IMR-90 (cell line): ENCODE measurements around the gene LAPTM5. TPM values are rescaled to one million over a fixed set of nuclear protein-coding genes. Genes with fewer than 3 reads are reported as not detected.

Experiments used
- ATAC-seq: fragments of 200-7000 bp; cut with Tn5 transposase; 2 replicates; pipeline ENCODE4 v1.9.1; 2020; ENCODE audit warnings: low read depth, mild to moderate bottlenecking, moderate library complexity
- BruUV-seq: library from RNA; stranded (reverse); fragments of 400-500 nt; replicated peaks from 2 replicates; lab custom pipeline; 2021; lab: Mats Ljungman, UMichigan
- CTCF ChIA-PET: fragments of 300-600 bp; formaldehyde crosslinking; extraction: SDS; loops from one replicate; lab custom pipeline; 2021; ENCODE audit warnings: antibody characterized with exemption; lab: Yijun Ruan, JAX
- POLR2A ChIA-PET: fragments of 300-600 bp; sonication (Branson Sonifier 250); formaldehyde crosslinking; loops from one replicate; lab custom pipeline; 2022; ENCODE audit warnings: antibody characterized with exemption; ENCODE audit not compliant: unreplicated experiment; lab: Charles Lee
- DNase-seq: peaks from one replicate; pipeline ENCODE4 v3.0.0; 2013
- H2AFZ ChIP-seq: replicated peaks from 2 replicates; pipeline ENCODE3; 2013; ENCODE audit warnings: low read length, mild to moderate bottlenecking; ENCODE audit not compliant: poor library complexity
- H2AK5ac ChIP-seq: 2 replicates; pipeline ENCODE4 v1.6.1; 2013; ENCODE audit warnings: low read depth, low read length, inconsistent platforms
- H2AK9ac ChIP-seq: replicated peaks from 2 replicates; pipeline ENCODE3; 2013; ENCODE audit warnings: mild to moderate bottlenecking, low read depth, low read length, moderate library complexity; ENCODE audit not compliant: poor library complexity
- H2BK120ac ChIP-seq: 2 replicates; pipeline ENCODE4 v1.6.1; 2013; ENCODE audit warnings: low read depth, low read length, inconsistent platforms
- H2BK15ac ChIP-seq: 3 replicates; pipeline ENCODE4 v1.6.1; 2013; ENCODE audit warnings: low read depth, low read length, inconsistent platforms
- H2BK20ac ChIP-seq: 2 replicates; pipeline ENCODE4 v1.6.1; 2013; ENCODE audit warnings: low read depth, mild to moderate bottlenecking, inconsistent platforms, low read length, moderate library complexity
- H2BK5ac ChIP-seq: 2 replicates; pipeline ENCODE4 v1.6.1; 2013; ENCODE audit warnings: mild to moderate bottlenecking, low read depth, low read length, inconsistent platforms; ENCODE audit not compliant: poor library complexity, severe bottlenecking
- H3K14ac ChIP-seq: replicated peaks from 2 replicates; pipeline ENCODE4 v1.6.1; 2013; ENCODE audit warnings: low read depth, low read length, inconsistent platforms
- H3K18ac ChIP-seq: 2 replicates; pipeline ENCODE4 v1.6.1; 2013; ENCODE audit warnings: low read depth, low read length, control low read depth
- H3K23ac ChIP-seq: 2 replicates; pipeline ENCODE4 v1.6.1; 2013; ENCODE audit warnings: low read depth, low read length, inconsistent platforms
- H3K27ac ChIP-seq: 2 replicates; pipeline ENCODE4 v1.5.1; 2013; ENCODE audit warnings: mild to moderate bottlenecking, control low read depth, low read length; ENCODE audit not compliant: insufficient read depth
- H3K27me3 ChIP-seq: 2 replicates; pipeline ENCODE4 v1.6.1; 2013; ENCODE audit warnings: low read length; ENCODE audit not compliant: control insufficient read depth, insufficient read depth
- H3K36me3 ChIP-seq: 2 replicates; pipeline ENCODE4 v1.6.1; 2013; ENCODE audit warnings: low read length, mixed read lengths; ENCODE audit not compliant: control insufficient read depth, insufficient read depth
- H3K4ac ChIP-seq: 2 replicates; pipeline ENCODE4 v1.6.1; 2013; ENCODE audit warnings: low read depth, low read length, inconsistent platforms
- H3K4me1 ChIP-seq: 2 replicates; pipeline ENCODE4 v1.6.1; 2013; ENCODE audit warnings: low read length, mixed read lengths; ENCODE audit not compliant: control insufficient read depth, insufficient read depth
- H3K4me2 ChIP-seq: 2 replicates; pipeline ENCODE4 v1.6.1; 2013; ENCODE audit warnings: low read depth, mild to moderate bottlenecking, control low read depth, low read length, moderate library complexity
- H3K4me3 ChIP-seq: 2 replicates; pipeline ENCODE4 v1.5.1; 2013; ENCODE audit warnings: low read depth, mild to moderate bottlenecking, control low read depth, low read length, moderate library complexity; ENCODE audit not compliant: insufficient read depth
- H3K56ac ChIP-seq: 2 replicates; pipeline ENCODE4 v1.6.1; 2013; ENCODE audit warnings: low read length, inconsistent platforms; ENCODE audit not compliant: insufficient read depth; ENCODE audit errors: extremely low read depth
- H3K79me1 ChIP-seq, 2 experiments: 2 replicates each; pipeline ENCODE4 v1.6.1; 2013; ENCODE audit warnings: low read length in 2 of 2, inconsistent platforms in 1 of 2, low read depth in 1 of 2
- H3K9ac ChIP-seq: 2 replicates; pipeline ENCODE4 v1.6.1; 2013; ENCODE audit warnings: low read depth, low read length, control low read depth
- H3K9me1 ChIP-seq: 2 replicates; pipeline ENCODE4 v1.6.1; 2013; ENCODE audit warnings: low read length, inconsistent platforms; ENCODE audit not compliant: insufficient read depth
- H3K9me3 ChIP-seq: 2 replicates; pipeline ENCODE4 v1.6.1; 2013; ENCODE audit warnings: low read length; ENCODE audit not compliant: control insufficient read depth, insufficient read depth
- H4K20me1 ChIP-seq: 2 replicates; pipeline ENCODE4 v1.6.1; 2013; ENCODE audit warnings: low read length, inconsistent platforms; ENCODE audit not compliant: insufficient read depth
- H4K5ac ChIP-seq: 2 replicates; pipeline ENCODE4 v1.6.1; 2013; ENCODE audit warnings: mild to moderate bottlenecking, low read depth, low read length, control low read depth
- H4K8ac ChIP-seq, 2 experiments: 2 replicates each; pipeline ENCODE4 v1.6.1; 2013; ENCODE audit warnings: low read depth in 2 of 2, low read length in 2 of 2, control low read depth in 1 of 2, inconsistent platforms in 1 of 2
- H4K91ac ChIP-seq: 2 replicates; pipeline ENCODE4 v1.6.1; 2013; ENCODE audit warnings: low read depth, low read length, inconsistent platforms; ENCODE audit not compliant: insufficient read depth
- BHLHE40 ChIP-seq: fragments of 150-350 bp; IDR thresholded peaks from 2 replicates; pipeline ENCODE4 v1.6.1; 2016; ENCODE audit warnings: mild to moderate bottlenecking, low read depth, low read length
- MAFK ChIP-seq: IDR thresholded peaks from 2 replicates; pipeline ENCODE4 v1.6.1; 2012; ENCODE audit warnings: low read depth, low read length, improper control_type of control experiment
- MXI1 ChIP-seq: IDR thresholded peaks from 2 replicates; pipeline ENCODE4 v1.6.1; 2012; ENCODE audit warnings: low read depth, mild to moderate bottlenecking, low read length, moderate library complexity, borderline replicate concordance
- NFE2L2 ChIP-seq: fragments of 150-350 bp; IDR thresholded peaks from 2 replicates; pipeline ENCODE4 v1.6.1; 2016; ENCODE audit warnings: low read depth, mild to moderate bottlenecking, low read length
- RAD21 ChIP-seq: IDR thresholded peaks from 2 replicates; pipeline ENCODE4 v1.6.1; 2012; ENCODE audit warnings: low read length, improper control_type of control experiment
- RCOR1 ChIP-seq: IDR thresholded peaks from 2 replicates; pipeline ENCODE4 v1.6.1; 2012; ENCODE audit warnings: mild to moderate bottlenecking, low read length, improper control_type of control experiment; ENCODE audit not compliant: insufficient replicate concordance
- WGBS, 2 experiments: methylation state at CpG; one replicate each; pipeline versions ENCODE4 v1.1.5 to v1.1.7; 2013; ENCODE audit warnings: missing lambda C conversion rate in 2 of 2; ENCODE audit not compliant: insufficient read length in 1 of 2; ENCODE audit errors: extremely low coverage in 2 of 2; 5-methylcytosine and 5-hydroxymethylcytosine counted together
- dilution Hi-C: fragments of 300-500 bp; cut with HindIII; formaldehyde crosslinking; loops from one replicate; pipeline ENCODE4 v1.14.3; 2018; ENCODE audit warnings: low sequenced_read_pairs; ENCODE audit not compliant: unreplicated experiment
- in situ Hi-C: fragments of 300-500 bp; cut with MboI; formaldehyde crosslinking; loops from 3 replicates; pipeline ENCODE4 v1.14.3; 2019; ENCODE audit warnings: low sequenced_read_pairs, inconsistent platforms, mixed read lengths
- intact Hi-C: fragments of 100-400 bp; cut with micrococcal nuclease; formaldehyde crosslinking; loops from 2 replicates; pipeline ENCODE4 v1.10.0; 2022
- polyA plus RNA-seq, 3 experiments: library from polyadenylated mRNA; depleted of rRNA; stranded (reverse); fragments of >200 nt; gene quantifications; 2 replicates each; pipeline ENCODE4 v1.2.3, GENCODE V29; 2012; ENCODE audit warnings: low replicate concordance in 1 of 3
- total RNA-seq: library from RNA; depleted of rRNA; stranded (reverse); fragments of >200 nt; gene quantifications from 2 replicates; pipeline ENCODE4 v1.2.3, GENCODE V29; 2012
- TF ChIP-seq, protein P1 (sequence below): conservative IDR thresholded peaks from 2 replicates; pipeline ENCODE4 v1.5.1; 2012; ENCODE audit warnings: mild to moderate bottlenecking, low read depth, low read length, improper control_type of control experiment

LAPTM5 gene
- total and polyA plus RNA-seq, 2 of the 4 experiments (the other 2 are of a cell fraction) = 0.09 TPM; not detected in 1

DNA sequence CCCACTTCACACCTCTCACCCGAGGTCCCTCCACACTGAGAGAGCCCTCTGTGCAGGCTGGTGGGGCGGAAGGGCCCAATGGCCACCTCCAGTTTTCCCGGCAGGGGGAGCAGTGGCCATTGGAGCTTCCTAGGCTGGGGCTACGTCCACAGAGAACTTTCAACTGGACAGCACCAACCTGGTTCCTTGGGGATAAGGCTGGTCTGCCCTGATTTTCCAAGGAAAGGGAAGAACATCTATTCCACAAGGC, 20.3 kb upstream of the LAPTM5 start:
- dilution Hi-C loops (no loop called here), in situ Hi-C loops (no loop called here), intact Hi-C loops (loop anchor here (2.0 kb wide), 1 partner anchor 51 kb away; no protein-coding TSS in a partner anchor)
- Histone ChIP-seq H3K4ac (no peak overlapping the region), H4K20me1 (no peaks in the 10 kb centered on the region), H3K27ac (no peak overlapping the region), H2AFZ (peak overlapping the region; percentile 14), H3K9ac (no peak overlapping the region), H2BK20ac (no peak overlapping the region), H3K4me3 (no peak overlapping the region), H3K36me3 (no peaks in the 10 kb centered on the region), H4K8ac (no peak overlapping the region), H3K14ac (no peak overlapping the region), H2BK15ac (no peak overlapping the region), H2BK5ac (no peak overlapping the region), H3K27me3 (peaks cover 7% of the 10 kb centered on the region), H2AK5ac (no peak overlapping the region; the same call in 1 of the 2 replicates), H2AK9ac (peak overlapping the region; percentile 58), H3K79me1 (no peaks in the 10 kb centered on the region), H3K23ac (no peak overlapping the region), H2BK120ac (no peak overlapping the region), H3K4me1 (no peaks in the 10 kb centered on the region), H3K9me3 (no peaks in the 10 kb centered on the region), H3K9me1 (no peaks in the 10 kb centered on the region), H4K5ac (no peak overlapping the region), H4K91ac (no peak overlapping the region), H3K18ac (no peak overlapping the region), H3K4me2 (no peak overlapping the region), H3K56ac (no peak overlapping the region)
- ATAC-seq (no peak), DNase-seq (no peak)
- ChIA-PET CTCF (interaction anchor here (1.3 to 2.7 kb wide), 3 partner anchors 48 to 58 kb away, joined by 3 to 44 read pairs (median 30); no protein-coding TSS in a partner anchor), POLR2A (no interaction called here)
- 75% methylated on average over 1 of the region's 4 CpGs; no CpG with 5 or more reads in 1 of the 2 experiments for WGBS, 2 experiments
- no TSS peak for BruUV-seq
- TF ChIP-seq MXI1 (no peak), BHLHE40 (no peak), NFE2L2 (no peak), RAD21 (no peak), MAFK (no peak), RCOR1 (no peak)
- TF ChIP-seq, protein P1, sequence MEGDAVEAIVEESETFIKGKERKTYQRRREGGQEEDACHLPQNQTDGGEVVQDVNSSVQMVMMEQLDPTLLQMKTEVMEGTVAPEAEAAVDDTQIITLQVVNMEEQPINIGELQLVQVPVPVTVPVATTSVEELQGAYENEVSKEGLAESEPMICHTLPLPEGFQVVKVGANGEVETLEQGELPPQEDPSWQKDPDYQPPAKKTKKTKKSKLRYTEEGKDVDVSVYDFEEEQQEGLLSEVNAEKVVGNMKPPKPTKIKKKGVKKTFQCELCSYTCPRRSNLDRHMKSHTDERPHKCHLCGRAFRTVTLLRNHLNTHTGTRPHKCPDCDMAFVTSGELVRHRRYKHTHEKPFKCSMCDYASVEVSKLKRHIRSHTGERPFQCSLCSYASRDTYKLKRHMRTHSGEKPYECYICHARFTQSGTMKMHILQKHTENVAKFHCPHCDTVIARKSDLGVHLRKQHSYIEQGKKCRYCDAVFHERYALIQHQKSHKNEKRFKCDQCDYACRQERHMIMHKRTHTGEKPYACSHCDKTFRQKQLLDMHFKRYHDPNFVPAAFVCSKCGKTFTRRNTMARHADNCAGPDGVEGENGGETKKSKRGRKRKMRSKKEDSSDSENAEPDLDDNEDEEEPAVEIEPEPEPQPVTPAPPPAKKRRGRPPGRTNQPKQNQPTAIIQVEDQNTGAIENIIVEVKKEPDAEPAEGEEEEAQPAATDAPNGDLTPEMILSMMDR = peak; percentile 25; the same call in 1 of the 2 replicates
